Measurements from ENCODE around the gene CCDC60. TPM values are rescaled to one million over a fixed set of nuclear protein-coding genes. Genes with fewer than 3 reads are reported as not detected.

Gene CCDC60
- total and polyA plus RNA-seq, 10 of the 15 experiments (the other 5 are each of a cell fraction or from before 2014, with no cell fraction given): 0.19 TPM; not detected in 9

- TF ChIP-seq TCF3 (IDR thresholded peaks at IDR 0.05; ENCODE audit: borderline replicate concordance, insufficient read depth, low read depth, low read length) (no peak), RELA (IDR thresholded peaks at IDR 0.05; ENCODE audit: borderline replicate concordance, partially characterized antibody) (no peak), MLLT1 (IDR thresholded peaks at IDR 0.05) (no peak), NKRF (conservative IDR thresholded peaks at IDR 0.05) (no peak), NFYB (IDR thresholded peaks at IDR 0.05; ENCODE audit: insufficient read depth, low read depth, low read length) (no peak), POLR2AphosphoS5 (IDR thresholded peaks at IDR 0.05; ENCODE audit: low read length) (no peak), HDAC2 (IDR thresholded peaks at IDR 0.05) (no peak), CHD2 (IDR thresholded peaks at IDR 0.05; ENCODE audit: borderline replicate concordance, low read depth, low read length) (no peak), JUNB (IDR thresholded peaks at IDR 0.05) (no peak), ASH2L (IDR thresholded peaks at IDR 0.05; ENCODE audit: borderline replicate concordance, low read depth) (no peak), USF1 (IDR thresholded peaks at IDR 0.05; ENCODE audit: borderline replicate concordance, extremely low read length, insufficient read depth, low read depth, low read length) (no peak), IKZF1 (conservative IDR thresholded peaks at IDR 0.05) (no peak)
- H3K9me3 ChIP-seq (replicated peaks; ENCODE audit: control insufficient read depth, insufficient read depth, low read length): no peaks in the 10 kb centered on the region
- in situ Hi-C loops (cut with MboI): no loop called here
- H3K36me3 ChIP-seq (ENCODE audit: control insufficient read depth in 2 of 2, insufficient read depth in 2 of 2, low read length in 1 of 2): no peaks in the 10 kb centered on the region
- CTCF ChIA-PET: no interaction called here
- H2AFZ ChIP-seq (ENCODE audit: control insufficient read depth, low read depth, low read length): no peak overlapping the region
- H3K4me1 ChIP-seq (ENCODE audit: control insufficient read depth, insufficient read depth, low read length): no peaks in the 10 kb centered on the region
- 29% methylated on average over 6 of the region's 6 CpGs for WGBS (ENCODE audit: insufficient coverage, insufficient replicate concordance, low lambda C conversion rate, missing lambda C conversion rate)
- no peak overlapping the region for H3K4me2 ChIP-seq (ENCODE audit: control insufficient read depth, insufficient read depth)
- DNase-seq (ENCODE audit: low read depth, low spot score) (no peak), ATAC-seq (no peak), FAIRE-seq (no peak)
- no peak overlapping the region for H3K9ac ChIP-seq (ENCODE audit: control insufficient read depth, insufficient read depth, low read length)
- no peak overlapping the region for H3K4me3 ChIP-seq
- SMC1A ChIA-PET (ENCODE audit: uncharacterized antibody, unreplicated experiment): no interaction called here
- no peaks in the 10 kb centered on the region for H4K20me1 ChIP-seq (ENCODE audit: control insufficient read depth, insufficient read depth)
- intact Hi-C loops (cut with micrococcal nuclease; ENCODE audit: unreplicated experiment): no loop called here
- POLR2A ChIA-PET: no interaction called here
- no peaks in the 10 kb centered on the region for H3K79me2 ChIP-seq (ENCODE audit: control insufficient read depth, insufficient read depth, low read length)
- RAD21 ChIA-PET (ENCODE audit: unreplicated experiment): no interaction called here
- no peaks in the 10 kb centered on the region for H3K27me3 ChIP-seq (replicated peaks in 1 of 2; ENCODE audit: control insufficient read depth in 2 of 2, insufficient read depth in 2 of 2, low read length in 1 of 2)
- H3K27ac ChIP-seq (ENCODE audit: control insufficient read depth, insufficient read depth): no peak overlapping the region
- BruUV-seq (replicated peaks): no TSS peak
These were observed 27.9 kb upstream of the CCDC60 start for GRCh38 chr12:119306593-119306992.

All from GM12878 (cell line).